ENCODE data around the gene TM9SF3.
"Not testable (repeated sequence)": the region's sequence is repeated elsewhere in the genome, so short reads cannot be mapped to it uniquely, and the experiment has no call there.

TM9SF3 gene

DNA sequence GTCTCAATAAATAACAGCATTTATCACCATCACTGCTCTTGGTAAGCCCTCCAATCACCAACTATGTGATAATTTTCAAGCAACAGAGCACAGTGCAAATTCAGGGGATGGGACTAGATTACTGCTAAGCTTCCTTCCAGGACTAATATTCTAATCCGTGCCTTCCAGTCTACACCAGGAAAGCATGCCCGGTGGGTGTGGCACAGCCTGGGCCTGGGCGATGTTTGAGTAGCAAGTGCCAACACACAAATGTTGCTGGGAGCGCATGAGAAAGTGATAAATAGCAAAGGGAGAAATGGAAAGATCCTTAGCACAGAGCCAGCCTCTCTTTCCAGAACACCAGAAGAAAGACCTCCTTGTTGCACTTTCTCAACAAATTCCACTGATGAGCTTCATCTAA lies 13.5 kb upstream of the TM9SF3 start:
- no peak for DNase-seq (ENCODE audit: low read depth, low spot score)

DNA sequence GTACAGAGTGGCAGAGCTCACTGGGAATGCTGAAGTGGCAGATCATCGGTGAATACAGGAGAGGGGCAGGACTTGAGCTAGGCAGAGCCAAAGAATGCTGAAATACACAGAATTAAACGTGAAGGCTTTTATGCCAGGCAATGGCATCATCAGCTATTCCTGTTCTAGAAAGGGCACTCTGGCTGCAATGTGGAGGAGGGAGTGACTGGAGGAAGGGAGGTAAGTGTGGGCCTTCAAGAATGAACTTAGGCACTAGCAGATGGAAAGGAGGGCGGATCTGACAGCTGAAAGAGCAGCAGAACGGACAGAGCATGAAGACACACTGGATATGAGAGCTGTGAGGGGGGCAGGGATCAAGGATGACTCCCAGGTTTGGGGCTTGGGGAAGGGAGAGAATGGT lies 12.0 kb upstream of the TM9SF3 start:
- DNase-seq (ENCODE audit: low read depth, low spot score) = no peak

DNA sequence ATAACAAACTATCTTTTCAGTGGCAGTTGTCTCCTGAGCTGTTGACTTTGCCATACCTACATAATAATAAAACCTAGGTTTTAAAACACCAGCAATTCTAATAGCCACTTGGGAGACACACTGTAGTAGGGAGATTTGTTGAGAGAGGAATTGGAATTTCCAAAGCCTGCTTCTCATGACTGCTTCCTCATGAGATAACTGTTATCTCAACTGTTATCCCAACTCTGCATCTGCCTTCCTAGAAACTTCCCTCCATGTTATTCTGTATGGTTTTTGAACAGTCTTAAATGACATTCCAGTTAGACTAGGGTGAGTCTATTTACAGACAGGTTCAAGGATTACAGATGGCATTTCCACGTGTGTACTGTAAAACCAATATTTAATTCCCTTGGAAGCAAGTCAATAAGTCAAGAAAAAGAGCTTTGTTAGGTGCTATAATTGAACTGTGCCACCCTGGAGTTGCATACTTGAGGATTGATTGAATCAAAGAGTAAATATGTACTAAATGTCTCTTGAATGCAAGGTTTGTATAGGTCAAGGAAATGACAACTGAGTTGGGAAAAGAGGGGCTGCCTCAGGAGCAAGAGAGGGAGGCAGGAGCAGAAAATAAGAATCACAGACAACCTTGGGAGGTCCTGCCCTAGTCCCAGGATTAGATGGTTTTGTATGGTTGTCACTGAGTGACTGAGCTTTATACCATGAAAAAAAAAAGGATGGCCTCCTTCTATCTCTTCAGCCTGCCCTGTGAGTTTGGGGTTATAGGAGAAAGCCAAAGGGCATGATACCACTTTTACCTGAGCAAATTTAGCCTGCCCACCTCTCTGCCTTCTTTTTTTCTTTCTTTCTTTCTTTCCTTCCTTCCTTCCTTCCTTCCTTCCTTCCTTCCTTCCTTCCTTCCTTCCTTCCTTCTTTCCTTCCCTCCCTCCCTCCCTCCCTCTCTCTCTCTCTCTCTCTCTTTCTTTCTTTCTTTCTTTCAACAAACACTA lies 9.9 kb upstream of the TM9SF3 start:
- no peak for DNase-seq (ENCODE audit: low read depth, low spot score)

DNA sequence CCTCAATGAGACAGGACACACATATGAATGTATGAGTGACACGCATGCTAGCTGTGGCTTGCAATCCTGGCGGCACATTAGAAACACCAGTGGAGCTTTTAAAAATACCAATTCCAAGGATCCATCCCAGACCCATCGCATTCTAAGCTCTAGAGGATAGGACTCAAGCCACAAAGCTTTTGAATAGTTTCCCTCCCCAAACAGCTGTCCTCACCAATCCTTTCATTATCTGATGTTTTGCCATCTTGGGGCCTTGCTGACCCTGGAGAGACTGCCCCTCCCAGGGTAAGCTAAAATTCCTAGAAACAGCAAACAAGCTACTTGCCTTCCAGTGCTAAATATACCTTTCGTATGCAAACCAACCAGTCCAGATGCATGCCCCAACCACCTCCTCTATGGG lies 8.9 kb upstream of the TM9SF3 start:
- no peak for DNase-seq (ENCODE audit: low read depth, low spot score)

DNA sequence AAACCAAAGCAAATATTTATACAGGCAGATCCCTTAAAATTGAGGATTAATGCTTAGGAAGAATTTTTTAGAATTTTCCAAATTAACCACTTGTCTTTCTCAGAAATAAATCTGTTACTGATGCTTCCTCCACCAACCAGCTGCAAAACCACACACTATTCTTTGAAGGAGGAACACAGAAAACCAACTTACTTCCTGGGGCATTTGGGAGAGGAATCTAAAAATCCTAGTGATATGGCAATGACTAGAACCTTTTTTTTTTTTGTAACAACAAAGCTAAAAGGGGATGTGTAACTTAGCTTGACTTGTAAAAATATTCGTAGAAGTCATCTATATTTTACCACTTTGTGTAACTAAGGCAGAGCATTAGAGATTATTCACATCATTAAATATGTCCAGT lies 5.1 kb upstream of the TM9SF3 start:
- DNase-seq (ENCODE audit: low read depth, low spot score) = no peak

DNA sequence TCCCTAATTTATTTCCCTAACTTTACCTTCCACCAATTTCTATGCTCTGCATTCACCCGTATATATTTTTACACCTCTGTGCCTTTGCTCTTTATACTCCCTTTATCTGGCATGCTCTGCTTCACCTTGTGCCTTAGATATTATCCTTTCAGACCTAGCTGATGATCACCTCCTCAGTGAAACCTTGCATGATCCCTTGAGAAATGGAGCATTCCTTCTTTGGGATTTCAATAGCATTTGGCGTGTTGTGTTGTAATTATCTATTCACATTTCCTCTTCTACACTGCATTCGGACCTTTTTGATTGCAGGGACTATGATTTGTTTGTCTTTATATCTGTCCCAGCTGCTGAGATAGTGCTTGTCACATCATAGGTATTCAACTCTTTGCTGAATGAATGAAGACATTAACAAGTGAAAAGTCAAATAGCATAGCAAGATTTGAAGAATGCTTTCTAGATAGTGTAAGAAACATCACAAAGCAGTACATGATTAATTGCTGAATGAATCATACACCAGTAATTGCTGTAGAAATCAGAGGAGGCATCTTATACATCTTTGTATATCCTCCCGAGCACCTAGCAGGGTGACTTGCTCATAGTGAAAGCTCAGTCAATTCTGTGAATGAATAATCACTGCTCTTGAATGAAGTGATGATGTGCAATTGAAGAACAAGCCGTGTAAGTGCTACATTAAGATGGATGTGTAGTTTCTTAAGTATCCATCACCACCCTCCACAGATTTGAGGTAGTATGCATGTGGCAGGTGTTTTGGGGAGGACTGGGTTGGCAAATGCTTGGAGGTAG lies 2.0 kb upstream of the TM9SF3 start:
- no peak for DNase-seq (ENCODE audit: low read depth, low spot score)

DNA sequence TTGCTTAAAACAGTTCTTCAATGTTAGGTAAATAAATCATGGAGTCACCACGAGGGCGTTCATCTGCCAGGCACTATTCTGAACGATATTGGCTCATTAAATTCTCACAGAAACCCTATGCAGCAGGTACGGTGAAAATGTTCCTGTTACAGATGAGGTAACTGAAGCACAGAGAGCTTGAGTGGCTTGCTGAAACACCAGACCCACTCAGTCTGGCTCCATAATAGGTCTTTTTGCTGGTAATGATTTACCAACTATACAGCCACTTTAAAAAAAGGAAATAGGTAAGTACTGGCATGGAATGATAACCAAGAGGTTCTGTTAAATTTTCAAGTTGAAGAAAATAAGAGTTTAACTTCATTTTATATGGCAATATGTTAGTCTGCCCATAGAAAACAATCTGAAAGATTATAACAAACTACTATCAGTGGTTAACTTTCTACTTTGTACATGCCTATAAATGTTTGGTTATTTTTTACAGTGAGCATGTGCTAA lies 1.3 kb upstream of the TM9SF3 start:
- no peak for DNase-seq (ENCODE audit: low read depth, low spot score)

DNA sequence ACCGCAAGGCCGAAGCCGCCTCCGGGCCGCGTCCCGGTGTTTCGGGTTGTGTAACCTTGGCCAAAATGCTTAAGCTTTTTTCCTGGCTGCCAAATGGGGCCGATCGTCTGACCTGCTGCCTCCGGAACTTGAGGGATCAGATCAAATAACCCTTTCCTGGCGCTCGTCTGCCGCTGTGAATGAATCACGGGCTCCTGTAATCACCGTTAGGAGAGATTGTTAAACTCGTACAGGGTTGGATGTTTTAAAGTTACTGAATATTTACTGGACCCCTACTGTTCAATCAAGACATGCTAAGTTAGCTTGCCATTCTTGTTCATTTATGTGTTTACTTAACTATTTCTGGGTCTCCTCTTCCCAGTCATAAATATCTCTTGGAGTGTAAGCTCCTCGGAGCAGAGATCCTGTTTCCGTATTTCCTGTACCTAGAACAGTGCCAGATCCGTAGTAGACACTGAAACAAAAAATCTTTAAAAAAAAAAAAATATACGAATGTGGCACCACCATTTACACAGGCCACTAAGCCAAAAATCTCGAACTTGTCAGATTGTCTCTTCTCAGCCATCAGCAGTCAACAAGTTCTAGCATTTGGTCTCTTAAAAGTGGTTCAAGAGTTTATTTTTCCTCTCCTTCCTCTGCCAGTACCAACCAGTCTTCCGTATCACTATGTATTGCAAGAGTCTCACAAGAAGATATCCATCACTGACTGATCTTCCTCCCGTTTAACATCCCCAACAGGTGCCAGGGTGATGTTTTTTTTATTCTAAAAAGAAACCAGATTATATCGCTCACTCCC lies 650 bp upstream of the TM9SF3 start:
- no peak for DNase-seq (ENCODE audit: low read depth, low spot score)

DNA sequence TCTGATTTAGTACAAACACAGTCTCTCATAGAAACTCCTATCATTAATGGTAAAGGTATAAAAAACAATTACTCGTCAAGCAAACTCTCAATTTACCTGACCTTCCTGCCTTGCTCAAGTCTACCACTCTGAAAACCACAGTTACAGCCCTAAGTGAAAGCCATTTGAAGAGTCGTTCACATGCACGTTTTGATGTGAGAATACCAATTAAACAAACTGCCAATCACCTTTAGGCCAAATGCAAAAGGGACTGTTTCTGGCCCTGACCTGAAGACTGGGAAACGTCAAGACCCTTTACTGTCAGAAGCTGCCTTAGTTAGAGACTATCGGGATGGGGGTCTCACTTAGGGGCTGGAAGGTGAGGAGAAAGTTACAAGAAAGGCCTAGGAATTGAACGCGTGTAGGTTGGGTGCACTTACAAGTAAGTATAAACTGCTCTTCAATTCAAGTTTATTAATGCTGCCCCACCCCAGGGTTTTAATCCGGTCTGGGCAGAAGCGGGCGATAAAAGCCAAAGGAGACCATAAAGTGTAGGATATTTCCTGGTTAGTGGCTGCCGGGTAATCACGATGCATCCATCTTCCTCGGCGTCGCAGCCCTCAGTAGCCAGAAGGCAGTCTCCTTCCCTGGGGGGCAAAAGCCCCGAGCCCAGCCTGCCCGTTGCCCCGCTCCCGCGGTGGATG lies 935 bp downstream of the TM9SF3 start:
- DNase-seq (ENCODE audit: low read depth, low spot score) = peak; percentile 25

DNA sequence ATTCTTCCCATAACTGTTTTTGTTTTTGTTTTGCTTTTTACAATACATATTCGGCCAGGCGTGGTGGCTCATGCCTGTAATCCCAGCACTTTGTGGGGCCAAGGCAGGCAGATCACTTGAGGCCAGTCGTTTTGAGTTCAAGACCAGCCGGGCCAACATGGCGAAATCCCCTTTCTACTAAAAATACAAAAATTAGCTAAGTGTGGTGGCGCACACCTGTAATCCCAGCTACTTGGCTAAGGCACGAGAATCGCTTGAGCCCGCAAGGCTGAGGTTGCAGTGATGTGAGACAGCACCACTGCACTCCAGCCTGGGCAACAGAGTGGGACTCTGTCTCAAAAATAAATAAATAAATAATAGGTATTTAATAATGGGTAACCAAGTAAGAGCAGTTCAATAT lies 2.3 kb downstream of the TM9SF3 start:
- DNase-seq (ENCODE audit: low read depth, low spot score) = no peak

DNA sequence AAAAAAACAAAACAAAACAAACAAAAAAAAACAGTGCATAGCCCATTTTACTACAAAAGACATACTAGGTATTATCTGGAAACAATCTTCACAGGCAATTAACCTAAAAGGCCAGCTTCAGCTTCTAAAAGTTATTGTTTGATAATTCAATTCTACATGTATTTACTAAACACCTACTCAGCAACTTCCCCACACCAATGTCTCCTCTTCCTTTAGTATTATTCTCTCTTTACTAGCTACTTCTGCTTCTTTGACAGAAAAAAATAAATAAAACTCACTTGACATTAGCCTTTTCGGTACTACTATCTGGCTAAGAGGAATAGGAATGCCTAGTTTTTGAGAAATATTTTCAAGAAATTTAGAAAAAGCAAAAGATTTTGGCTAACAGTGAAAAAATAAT lies 2.8 kb downstream of the TM9SF3 start:
- DNase-seq (ENCODE audit: low read depth, low spot score) = no peak

DNA sequence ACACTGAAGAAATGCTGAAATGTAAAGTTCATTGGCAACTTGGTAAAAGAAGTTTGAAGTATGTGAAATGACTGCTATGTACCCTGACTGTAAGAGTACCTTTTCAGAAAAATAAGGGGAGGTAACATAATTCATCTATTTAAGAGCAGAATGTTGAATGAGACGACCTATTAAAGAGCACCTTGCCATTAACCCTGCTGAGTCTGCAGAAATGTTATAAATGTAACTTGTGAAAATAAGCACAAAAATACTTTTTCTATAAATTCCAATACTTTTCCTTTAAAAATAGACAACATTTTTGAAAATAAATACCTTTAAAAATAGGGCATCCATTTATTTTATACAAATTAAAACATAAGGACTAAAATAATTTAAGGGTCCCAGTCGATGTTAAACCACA lies 7.7 kb downstream of the TM9SF3 start:
- no peak for DNase-seq (ENCODE audit: low read depth, low spot score)

DNA sequence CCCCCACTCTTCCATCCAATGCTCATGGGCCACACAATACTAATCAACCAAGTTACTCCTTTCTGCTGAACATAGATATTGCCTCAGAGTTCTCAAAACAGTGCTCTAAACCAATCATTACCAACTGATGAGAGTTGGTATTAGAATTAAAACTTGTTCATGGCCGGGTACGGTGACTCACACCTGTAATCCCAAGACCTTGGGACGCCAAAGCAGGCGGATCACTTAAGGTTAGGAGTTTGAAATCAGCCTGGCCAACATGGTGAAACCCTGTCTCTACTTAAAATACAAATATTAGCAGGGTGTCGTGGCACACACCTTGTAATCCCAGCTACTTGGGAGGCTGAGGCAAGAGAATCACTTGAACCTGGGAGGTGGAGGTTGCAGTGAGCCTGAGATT lies 8.2 kb downstream of the TM9SF3 start:
- no peak for DNase-seq (ENCODE audit: low read depth, low spot score)

DNA sequence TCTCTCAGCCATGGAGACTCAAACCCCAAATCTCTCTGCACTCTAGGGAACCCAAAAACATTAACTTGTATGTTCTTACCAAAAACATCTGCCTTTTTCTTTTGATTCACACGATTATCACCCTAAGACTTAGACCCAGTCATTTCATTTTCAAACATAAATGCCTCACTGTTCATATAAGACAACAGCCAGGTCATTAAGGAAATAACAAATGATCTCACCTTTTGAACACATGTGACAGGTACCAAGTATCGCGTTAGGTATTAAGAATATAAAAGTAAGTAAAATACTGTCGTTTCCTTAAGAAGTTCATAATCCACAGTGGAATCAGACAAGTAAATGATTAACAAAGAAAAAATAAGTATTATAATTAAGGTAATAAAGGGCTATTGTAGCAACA lies 8.8 kb downstream of the TM9SF3 start:
- DNase-seq (ENCODE audit: low read depth, low spot score) = no peak

DNA sequence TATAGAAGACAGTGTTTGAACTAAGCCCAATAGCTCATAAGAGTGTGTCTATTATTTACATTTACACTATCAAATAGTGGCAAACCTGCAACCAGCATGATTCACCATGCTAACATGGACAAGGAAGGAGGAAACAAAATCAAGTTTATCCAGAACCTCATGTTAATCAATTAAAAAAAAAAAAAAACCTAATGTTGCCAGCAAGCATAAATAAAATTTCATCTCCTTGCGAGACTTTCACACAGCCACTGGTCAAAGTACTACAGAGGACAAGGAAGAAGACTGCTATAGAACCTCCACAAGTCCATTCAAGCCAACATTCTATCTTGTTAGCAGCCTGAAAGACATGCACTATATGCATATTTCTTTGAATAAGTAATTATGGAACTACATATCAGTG lies 9.7 kb downstream of the TM9SF3 start:
- DNase-seq (ENCODE audit: low read depth, low spot score) = no peak

DNA sequence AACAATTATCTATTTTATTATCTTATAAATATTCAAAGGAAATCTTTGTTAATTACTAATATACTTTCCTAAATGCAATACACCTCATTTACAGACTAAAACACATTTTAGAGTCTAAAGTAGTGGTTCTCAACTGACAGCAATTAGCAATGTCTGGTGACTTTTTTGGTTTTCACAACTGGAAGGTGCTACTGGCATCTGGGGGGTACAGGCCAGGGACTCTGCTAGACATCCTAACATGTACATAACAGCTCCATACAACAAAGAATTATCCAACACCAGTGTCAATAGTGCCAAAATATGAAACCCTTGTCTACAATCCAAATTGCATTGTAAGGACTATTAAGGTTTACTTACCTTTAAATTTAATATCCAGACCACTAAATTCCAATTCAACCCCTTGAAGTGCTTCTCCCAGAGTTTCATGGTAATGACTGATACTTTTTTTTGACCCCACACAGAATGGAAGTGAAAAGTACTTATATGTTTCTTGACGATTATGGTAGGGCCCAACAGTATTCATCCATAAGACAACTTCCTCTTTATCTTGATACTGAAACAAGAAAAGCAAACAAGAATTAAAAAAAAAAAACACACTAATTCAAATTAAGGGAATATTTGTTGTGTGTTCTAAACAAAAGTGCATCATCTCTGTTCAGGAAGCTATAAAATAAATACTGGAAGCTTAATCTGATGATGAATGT lies 10.4 kb downstream of the TM9SF3 start:
- DNase-seq (ENCODE audit: low read depth, low spot score) = no peak

DNA sequence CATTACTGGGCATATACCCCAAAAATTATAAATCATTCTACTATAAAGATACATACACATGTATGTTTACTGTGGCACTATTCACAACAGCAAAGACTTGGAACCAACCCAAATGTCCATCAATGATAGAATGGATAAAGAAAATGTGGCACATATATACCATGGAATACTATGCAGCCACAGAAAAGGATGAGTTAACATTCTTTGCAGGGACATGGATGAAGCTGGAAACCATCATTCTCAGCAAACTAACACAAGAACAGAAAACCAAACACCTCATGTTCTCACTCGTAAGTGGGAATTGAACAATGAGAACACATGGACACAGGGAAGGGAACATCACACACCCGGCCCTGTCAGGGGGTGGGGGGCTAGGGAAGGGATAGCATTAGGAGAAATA lies 12.2 kb downstream of the TM9SF3 start:
- DNase-seq (ENCODE audit: low read depth, low spot score) = not testable (repeated sequence)

DNA sequence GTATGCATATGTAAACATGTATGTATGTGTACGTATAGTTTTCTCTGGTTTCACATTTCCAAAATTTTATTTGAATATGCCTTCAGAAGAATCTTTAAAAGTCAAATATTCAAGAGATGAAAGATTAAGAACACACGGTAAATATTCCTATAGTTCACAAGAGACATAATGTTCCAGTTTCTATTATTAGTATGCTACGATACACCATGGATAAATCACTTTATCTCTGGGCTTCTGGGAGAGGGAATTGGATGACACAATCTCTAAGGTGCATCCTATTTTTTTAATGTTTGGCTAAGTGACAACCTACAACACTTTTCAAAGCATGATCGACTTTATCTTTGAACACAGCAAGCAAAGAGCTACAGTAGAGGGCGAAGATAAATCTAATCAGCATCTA lies 13.8 kb downstream of the TM9SF3 start:
- DNase-seq (ENCODE audit: low read depth, low spot score) = no peak

DNA sequence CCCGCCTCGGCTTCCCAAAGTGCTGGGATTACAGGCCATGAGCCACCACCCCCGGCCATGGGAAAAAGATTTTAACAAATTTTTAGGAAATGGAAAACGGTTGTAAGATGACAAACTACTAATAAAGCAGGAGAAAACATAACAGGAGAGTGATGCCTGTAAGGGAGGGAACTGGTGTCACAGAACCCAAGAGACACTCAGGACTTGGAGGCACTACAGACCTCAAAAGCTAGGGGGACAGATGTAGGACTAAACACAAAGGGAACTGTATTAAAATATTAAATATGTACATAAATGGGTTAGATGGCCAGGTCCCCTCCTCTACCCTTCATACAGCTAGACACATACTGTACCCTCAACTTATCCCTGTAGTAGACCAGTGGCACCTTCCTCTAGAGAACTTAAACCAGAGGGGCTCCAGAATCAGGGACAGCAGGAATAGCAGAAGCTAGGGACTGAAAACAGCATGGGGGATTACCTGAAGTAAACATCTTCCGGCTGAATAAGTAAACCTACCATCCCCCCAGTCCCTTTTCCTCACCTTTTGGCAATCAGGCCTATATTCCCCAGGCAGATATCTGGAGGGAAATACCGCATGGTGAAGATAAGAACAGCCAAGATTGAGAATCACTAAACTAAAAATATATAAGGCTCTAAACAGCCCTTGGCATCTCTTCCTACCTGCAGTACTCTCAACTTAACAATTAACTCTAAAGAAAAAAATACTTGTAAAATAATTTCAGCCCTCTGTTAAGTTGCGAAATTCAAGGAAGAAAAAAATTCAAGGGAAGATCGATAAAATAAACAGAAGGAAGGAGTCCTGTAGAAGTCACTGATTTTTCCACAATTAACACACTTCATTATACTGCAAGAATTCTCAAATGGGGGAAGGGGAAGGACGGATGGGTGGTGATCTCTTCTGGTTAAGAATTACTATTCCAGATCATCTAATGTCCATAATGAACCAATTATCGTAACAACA lies 15.5 kb downstream of the TM9SF3 start:
- no peak for DNase-seq (ENCODE audit: low read depth, low spot score)
